SK-N-SH (cell line): ENCODE results near the gene MAGEF1. TPM values are rescaled to one million over a fixed set of nuclear protein-coding genes. Genes with fewer than 3 reads are reported as not detected.

Experiments
- CTCF ChIA-PET: fragments of 300-600, 350-600 bp; formaldehyde crosslinking; extraction: SDS; loops from one replicate; lab custom pipeline; 2021; lab: Yijun Ruan, JAX
- POLR2A ChIA-PET: fragments of 350-600 bp; sonication (Branson Sonifier 250); formaldehyde crosslinking; extraction: SDS; loops from one replicate; lab custom pipeline; 2020; ENCODE audit warnings: antibody characterized with exemption, inconsistent platforms; lab: Yijun Ruan, JAX
- DNase-seq: peaks from one replicate; pipeline ENCODE4 v3.0.0; 2012
- H2AFZ ChIP-seq: fragments of 200-600 bp; sonication (generic); 2 replicates; pipeline ENCODE4 v1.8.1; 2016; ENCODE audit warnings: antibody characterized with exemption, mild to moderate bottlenecking, low read depth
- H3F3A ChIP-seq: fragments of 200-600 bp; sonication (generic); replicated peaks from 2 replicates; pipeline ENCODE3; 2016; ENCODE audit warnings: antibody characterized with exemption, mild to moderate bottlenecking; ENCODE audit not compliant: insufficient read depth
- H3K27ac ChIP-seq, 2 experiments: fragments of 200-500 bp in 1 of 2; fragments of 200-600 bp in 1 of 2; sonication (Bioruptor generic) in 1 of 2; sonication (generic), shearing (Covaris generic) in 1 of 2; 2 replicates each; pipeline versions ENCODE4 v1.5.1 to v1.6.1; 2014 to 2016; ENCODE audit warnings: low read depth in 2 of 2, inconsistent platforms in 1 of 2, low read length in 1 of 2, mild to moderate bottlenecking in 1 of 2, mixed read lengths in 1 of 2
- H3K27me3 ChIP-seq: fragments of 200-600 bp; sonication (generic), shearing (Covaris generic); 2 replicates; pipeline ENCODE4 v1.6.1; 2016; ENCODE audit warnings: mixed run types; ENCODE audit not compliant: insufficient read depth
- H3K36me3 ChIP-seq, 2 experiments: fragments of 200-500 bp in 1 of 2; fragments of 200-600 bp in 1 of 2; sonication (Bioruptor generic) in 1 of 2; sonication (generic) in 1 of 2; replicated peaks in 1 of 2; 2 replicates each; pipeline versions ENCODE3 to v1.5.1; 2014 to 2016; ENCODE audit warnings: low read length in 1 of 2, mild to moderate bottlenecking in 1 of 2; ENCODE audit not compliant: insufficient read depth in 2 of 2, control insufficient read depth in 1 of 2
- H3K4me1 ChIP-seq, 2 experiments: fragments of 200-500 bp in 1 of 2; fragments of 200-600 bp in 1 of 2; sonication (Bioruptor generic) in 1 of 2; sonication (generic), shearing (Covaris generic) in 1 of 2; 2 replicates each; pipeline versions ENCODE4 v1.5.1 to v1.6.1; 2014 to 2016; ENCODE audit warnings: low read depth in 1 of 2, low read length in 1 of 2, mixed run types in 1 of 2; ENCODE audit not compliant: insufficient read depth in 2 of 2, control insufficient read depth in 1 of 2
- H3K4me2 ChIP-seq: fragments of 200-600 bp; sonication (generic), shearing (Covaris generic); 2 replicates; pipeline ENCODE4 v1.6.1; 2017; ENCODE audit warnings: mixed run types
- H3K4me3 ChIP-seq, 2 experiments: fragments of 200-500 bp in 1 of 2; fragments of 200-600 bp in 1 of 2; sonication (Bioruptor generic) in 1 of 2; sonication (generic), shearing (Covaris generic) in 1 of 2; 2 replicates each; pipeline versions ENCODE4 v1.5.1 to v1.8.1; 2014 to 2016; ENCODE audit warnings: low read depth in 2 of 2, inconsistent platforms in 1 of 2, low read length in 1 of 2, mild to moderate bottlenecking in 1 of 2, mixed read lengths in 1 of 2, moderate library complexity in 1 of 2
- H3K79me2 ChIP-seq: fragments of 200-600 bp; sonication (generic); 2 replicates; pipeline ENCODE4 v1.8.1; 2017; ENCODE audit warnings: mild to moderate bottlenecking; ENCODE audit not compliant: insufficient read depth
- H3K9ac ChIP-seq: fragments of 200-600 bp; sonication (generic); 2 replicates; pipeline ENCODE4 v1.6.1; 2017; ENCODE audit warnings: mixed run types
- H3K9me2 ChIP-seq: fragments of 200-600 bp; sonication (generic); 2 replicates; pipeline ENCODE4 v1.6.1; 2017; ENCODE audit warnings: mixed run types
- H3K9me3 ChIP-seq: fragments of 200-600 bp; sonication (generic); 2 replicates; pipeline ENCODE4 v1.6.1; 2017; ENCODE audit warnings: mixed run types, mild to moderate bottlenecking, moderate library complexity
- H4K20me1 ChIP-seq: fragments of 200-600 bp; sonication (generic); 2 replicates; pipeline ENCODE4 v1.6.1; 2017; ENCODE audit warnings: mild to moderate bottlenecking, mixed run types; ENCODE audit not compliant: insufficient read depth
- CHD2 ChIP-seq: fragments of 150-350 bp; IDR thresholded peaks from 2 replicates; pipeline ENCODE4 v1.6.1; 2018; ENCODE audit warnings: low read length; ENCODE audit not compliant: partially characterized antibody
- CTCF ChIP-seq: fragments of 200-600 bp; sonication (generic); IDR thresholded peaks from 2 replicates; pipeline ENCODE4 v1.6.1; 2017; ENCODE audit warnings: antibody characterized with exemption, mild to moderate bottlenecking, moderate library complexity
- ELF1 ChIP-seq: IDR thresholded peaks from 2 replicates; pipeline ENCODE4 v1.4.0; 2012
- NFIC ChIP-seq: IDR thresholded peaks from 2 replicates; pipeline ENCODE4 v1.4.0; 2012; ENCODE audit warnings: borderline replicate concordance
- NRF1 ChIP-seq: IDR thresholded peaks from 2 replicates; pipeline ENCODE4 v1.6.1; 2012; ENCODE audit warnings: low read depth, mild to moderate bottlenecking, low read length
- PBX3 ChIP-seq: IDR thresholded peaks from 2 replicates; pipeline ENCODE4; 2012
- ZBTB33 ChIP-seq: IDR thresholded peaks from 2 replicates; pipeline ENCODE4 v1.4.0; 2012; ENCODE audit warnings: low read depth, borderline replicate concordance
- WGBS: methylation state at CpG from one replicate; pipeline ENCODE4 v1.1.6; 2017; ENCODE audit warnings: low lambda C conversion rate; 5-methylcytosine and 5-hydroxymethylcytosine counted together
- polyA plus RNA-seq, 3 experiments: library from polyadenylated mRNA; depleted of rRNA; stranded (reverse); fragments of >200 nt; gene quantifications; 2 replicates each; pipeline ENCODE4 v1.2.3, GENCODE V29; 2012

MAGEF1 gene
- polyA plus RNA-seq, 1 of the 3 experiments (the other 2 are of a cell fraction), result 45.2 TPM

- peaks cover 0 to 2% of the 10 kb centered on the region in 2 experiments; a peak in 1 of 4 replicates for H3K4me1 ChIP-seq
- H3K4me3 ChIP-seq, result no peak overlapping the region
- POLR2A ChIA-PET, result no interaction called here
- no peaks in the 10 kb centered on the region for H3K79me2 ChIP-seq
- H3K36me3 ChIP-seq, result no peaks in the 10 kb centered on the region
- 84% methylated on average over 12 of the region's 14 CpGs for WGBS
- no peak overlapping the region for H2AFZ ChIP-seq
- TF ChIP-seq ELF1, result no peak
- H3F3A ChIP-seq, result no peaks in the 10 kb centered on the region
- H3K9ac ChIP-seq, result no peak overlapping the region
- H3K27ac ChIP-seq, result no peak overlapping the region
- H3K4me2 ChIP-seq, result no peak overlapping the region
- no peaks in the 10 kb centered on the region for H3K9me2 ChIP-seq
- no peak for DNase-seq
- no peaks in the 10 kb centered on the region for H3K27me3 ChIP-seq
- H3K9me3 ChIP-seq, result no peaks in the 10 kb centered on the region
- CTCF ChIA-PET, result interaction anchor here (0.6 to 3.0 kb wide), 4 partner anchors 11 to 198 kb away, joined by 3 to 14 read pairs (median 6); partner anchors contain the start of gene EPHB3
- no peaks in the 10 kb centered on the region for H4K20me1 ChIP-seq
Measured at GRCh38 chr3:184759666-184760200, 47.9 kb upstream of the MAGEF1 start.

- CTCF ChIA-PET, result interaction anchor here (2.9 kb wide), 1 partner anchor 19 kb away, joined by 10 read pairs; no protein-coding TSS in a partner anchor
- no peaks in the 10 kb centered on the region for H3F3A ChIP-seq
- H3K9me3 ChIP-seq, result no peaks in the 10 kb centered on the region
- no peaks in the 10 kb centered on the region for H4K20me1 ChIP-seq
- H3K4me1 ChIP-seq, result peaks cover 0 to 2% of the 10 kb centered on the region in 2 experiments; a peak in 1 of 4 replicates
- H2AFZ ChIP-seq, result no peak overlapping the region
- WGBS, result 71% methylated on average over 8 of the region's 11 CpGs
- POLR2A ChIA-PET, result no interaction called here
- H3K36me3 ChIP-seq, result no peaks in the 10 kb centered on the region
- no peak for DNase-seq
- H3K4me3 ChIP-seq, result no peak overlapping the region
- H3K9me2 ChIP-seq, result no peaks in the 10 kb centered on the region
- H3K27ac ChIP-seq, result no peak overlapping the region
- no peaks in the 10 kb centered on the region for H3K27me3 ChIP-seq
- no peak overlapping the region for H3K4me2 ChIP-seq
- H3K79me2 ChIP-seq, result no peaks in the 10 kb centered on the region
- TF ChIP-seq NRF1 (no peak), NFIC (no peak), ZBTB33 (no peak)
- TF ChIP-seq, all 33 proteins: peak for 0
- H3K9ac ChIP-seq, result no peak overlapping the region
Measured at GRCh38 chr3:184758056-184758455, 46.2 kb upstream of the MAGEF1 start.

GRCh38 chr3:184757022-184757651, 45.3 kb upstream of the MAGEF1 start:
- Histone ChIP-seq H3K4me2 (no peak overlapping the region), H3K27me3 (no peaks in the 10 kb centered on the region), H3K9me2 (no peaks in the 10 kb centered on the region), H3K27ac (no peak overlapping the region), H3K79me2 (no peaks in the 10 kb centered on the region), H3K36me3 (no peaks in the 10 kb centered on the region), H3K9me3 (no peaks in the 10 kb centered on the region), H3K4me3 (no peak overlapping the region), H3K9ac (no peak overlapping the region), H3K4me1 (peaks cover 0 to 2% of the 10 kb centered on the region in 2 experiments; a peak in 1 of 4 replicates), H3F3A (no peaks in the 10 kb centered on the region), H2AFZ (no peak overlapping the region), H4K20me1 (no peaks in the 10 kb centered on the region)
- TF ChIP-seq CTCF (no peak), PBX3 (no peak), CHD2 (no peak)
- 86% methylated on average over 16 of the region's 17 CpGs for WGBS
- DNase-seq, result no peak
- ChIA-PET CTCF (interaction anchor here (0.7 to 2.9 kb wide), 3 partner anchors 20 to 44 kb away, joined by 3 to 10 read pairs (median 4); no protein-coding TSS in a partner anchor), POLR2A (no interaction called here)
